ENCODE data around the gene KCND3.

KCND3 gene

GRCh38 chr1:112026016-112026415 lies 36.5 kb upstream of the KCND3 start:
- TF ChIP-seq EZH2phosphoT487 (IDR thresholded peaks at IDR 0.05; ENCODE audit: borderline replicate concordance, low read length) (no peak), CTCF (IDR thresholded peaks at IDR 0.05; ENCODE audit: low read depth, low read length, poor library complexity, severe bottlenecking) (no peak)
- H3K4me1 ChIP-seq (ENCODE audit: control insufficient read depth, low read length): no peaks in the 10 kb centered on the region
- no peaks in the 10 kb centered on the region for H3K9me2 ChIP-seq (replicated peaks; ENCODE audit: control insufficient read depth, low read length)
- no peak overlapping the region for H3K27ac ChIP-seq (ENCODE audit: low read depth, low read length)
- no peaks in the 10 kb centered on the region for H4K20me1 ChIP-seq (ENCODE audit: control insufficient read depth, insufficient read depth, low read depth, low read length)
- H3K79me2 ChIP-seq (ENCODE audit: control insufficient read depth, low read length): no peaks in the 10 kb centered on the region
- H3K27me3 ChIP-seq (ENCODE audit: control insufficient read depth, low read length): no peaks in the 10 kb centered on the region; the same call in 1 of the 2 replicates
- no peaks in the 10 kb centered on the region for H3K9me3 ChIP-seq (ENCODE audit: control insufficient read depth, insufficient read depth, low read length)
- no peaks in the 10 kb centered on the region for H3K36me3 ChIP-seq (ENCODE audit: control insufficient read depth, low read length)
- H3K4me2 ChIP-seq (ENCODE audit: low read length): no peak overlapping the region
- no peaks in the 10 kb centered on the region for H3F3A ChIP-seq (ENCODE audit: control insufficient read depth, insufficient read depth)
- H3K4me3 ChIP-seq (ENCODE audit: low read length): no peak overlapping the region

GRCh38 chr1:112021263-112021662 lies 31.8 kb upstream of the KCND3 start:
- Histone ChIP-seq H3K9me3 (ENCODE audit: control insufficient read depth, insufficient read depth, low read length) (no peaks in the 10 kb centered on the region), H3K4me1 (ENCODE audit: control insufficient read depth, low read length) (no peaks in the 10 kb centered on the region), H3K4me2 (ENCODE audit: low read length) (no peak overlapping the region), H3K79me2 (ENCODE audit: control insufficient read depth, low read length) (no peaks in the 10 kb centered on the region), H3K4me3 (ENCODE audit: low read length) (no peak overlapping the region), H3K27ac (ENCODE audit: low read depth, low read length) (no peak overlapping the region), H4K20me1 (ENCODE audit: control insufficient read depth, insufficient read depth, low read depth, low read length) (no peaks in the 10 kb centered on the region), H3K36me3 (ENCODE audit: control insufficient read depth, low read length) (no peaks in the 10 kb centered on the region), H3F3A (ENCODE audit: control insufficient read depth, insufficient read depth) (no peaks in the 10 kb centered on the region), H3K27me3 (ENCODE audit: control insufficient read depth, low read length) (no peaks in the 10 kb centered on the region), H3K9me2 (replicated peaks; ENCODE audit: control insufficient read depth, low read length) (no peaks in the 10 kb centered on the region)
- no peak for TF ChIP-seq CTCF (IDR thresholded peaks at IDR 0.05; ENCODE audit: low read depth, low read length, poor library complexity, severe bottlenecking)

GRCh38 chr1:112017183-112017582 lies 27.7 kb upstream of the KCND3 start:
- no peaks in the 10 kb centered on the region for H3F3A ChIP-seq (ENCODE audit: control insufficient read depth, insufficient read depth)
- no peaks in the 10 kb centered on the region for H3K36me3 ChIP-seq (ENCODE audit: control insufficient read depth, low read length)
- TF ChIP-seq EZH2phosphoT487 (IDR thresholded peaks at IDR 0.05; ENCODE audit: borderline replicate concordance, low read length): no peak
- no peak for TF ChIP-seq CTCF (IDR thresholded peaks at IDR 0.05; ENCODE audit: low read depth, low read length, poor library complexity, severe bottlenecking)
- H3K4me1 ChIP-seq (ENCODE audit: control insufficient read depth, low read length): no peaks in the 10 kb centered on the region
- no peaks in the 10 kb centered on the region for H3K27me3 ChIP-seq (ENCODE audit: control insufficient read depth, low read length)
- no peaks in the 10 kb centered on the region for H3K9me3 ChIP-seq (ENCODE audit: control insufficient read depth, insufficient read depth, low read length)
- no peak overlapping the region for H3K4me3 ChIP-seq (ENCODE audit: low read length)
- H3K9me2 ChIP-seq (replicated peaks; ENCODE audit: control insufficient read depth, low read length): no peaks in the 10 kb centered on the region
- H3K4me2 ChIP-seq (ENCODE audit: low read length): no peak overlapping the region
- H3K27ac ChIP-seq (ENCODE audit: low read depth, low read length): no peak overlapping the region
- no peaks in the 10 kb centered on the region for H4K20me1 ChIP-seq (ENCODE audit: control insufficient read depth, insufficient read depth, low read depth, low read length)
- H3K79me2 ChIP-seq (ENCODE audit: control insufficient read depth, low read length): no peaks in the 10 kb centered on the region

GRCh38 chr1:112012823-112013222 lies 23.4 kb upstream of the KCND3 start:
- H4K20me1 ChIP-seq (ENCODE audit: control insufficient read depth, insufficient read depth, low read depth, low read length): no peaks in the 10 kb centered on the region
- H3K9me2 ChIP-seq (replicated peaks; ENCODE audit: control insufficient read depth, low read length): no peaks in the 10 kb centered on the region
- no peaks in the 10 kb centered on the region for H3K4me1 ChIP-seq (ENCODE audit: control insufficient read depth, low read length)
- no peaks in the 10 kb centered on the region for H3F3A ChIP-seq (ENCODE audit: control insufficient read depth, insufficient read depth)
- H3K79me2 ChIP-seq (ENCODE audit: control insufficient read depth, low read length): no peaks in the 10 kb centered on the region
- no peaks in the 10 kb centered on the region for H3K36me3 ChIP-seq (ENCODE audit: control insufficient read depth, low read length)
- H3K27me3 ChIP-seq (ENCODE audit: control insufficient read depth, low read length): peaks cover under 1% of the 10 kb centered on the region; the same call in 1 of the 2 replicates
- TF ChIP-seq EZH2phosphoT487 (IDR thresholded peaks at IDR 0.05; ENCODE audit: borderline replicate concordance, low read length) (no peak), CTCF (IDR thresholded peaks at IDR 0.05; ENCODE audit: low read depth, low read length, poor library complexity, severe bottlenecking) (no peak)
- no peak overlapping the region for H3K27ac ChIP-seq (ENCODE audit: low read depth, low read length)
- H3K9me3 ChIP-seq (ENCODE audit: control insufficient read depth, insufficient read depth, low read length): no peaks in the 10 kb centered on the region
- H3K4me2 ChIP-seq (ENCODE audit: low read length): no peak overlapping the region
- no peak overlapping the region for H3K4me3 ChIP-seq (ENCODE audit: low read length)
